NCI-H82 treated with DMSO at 0.1 percent for 48 hours (cell line): ENCODE data around the gene AKT3.

Experiments used
- DNase-seq: peaks from one replicate; lab custom pipeline; 2025; ENCODE audit not compliant: unreplicated experiment; lab: John Stamatoyannopoulos, UW

Gene AKT3

DNA sequence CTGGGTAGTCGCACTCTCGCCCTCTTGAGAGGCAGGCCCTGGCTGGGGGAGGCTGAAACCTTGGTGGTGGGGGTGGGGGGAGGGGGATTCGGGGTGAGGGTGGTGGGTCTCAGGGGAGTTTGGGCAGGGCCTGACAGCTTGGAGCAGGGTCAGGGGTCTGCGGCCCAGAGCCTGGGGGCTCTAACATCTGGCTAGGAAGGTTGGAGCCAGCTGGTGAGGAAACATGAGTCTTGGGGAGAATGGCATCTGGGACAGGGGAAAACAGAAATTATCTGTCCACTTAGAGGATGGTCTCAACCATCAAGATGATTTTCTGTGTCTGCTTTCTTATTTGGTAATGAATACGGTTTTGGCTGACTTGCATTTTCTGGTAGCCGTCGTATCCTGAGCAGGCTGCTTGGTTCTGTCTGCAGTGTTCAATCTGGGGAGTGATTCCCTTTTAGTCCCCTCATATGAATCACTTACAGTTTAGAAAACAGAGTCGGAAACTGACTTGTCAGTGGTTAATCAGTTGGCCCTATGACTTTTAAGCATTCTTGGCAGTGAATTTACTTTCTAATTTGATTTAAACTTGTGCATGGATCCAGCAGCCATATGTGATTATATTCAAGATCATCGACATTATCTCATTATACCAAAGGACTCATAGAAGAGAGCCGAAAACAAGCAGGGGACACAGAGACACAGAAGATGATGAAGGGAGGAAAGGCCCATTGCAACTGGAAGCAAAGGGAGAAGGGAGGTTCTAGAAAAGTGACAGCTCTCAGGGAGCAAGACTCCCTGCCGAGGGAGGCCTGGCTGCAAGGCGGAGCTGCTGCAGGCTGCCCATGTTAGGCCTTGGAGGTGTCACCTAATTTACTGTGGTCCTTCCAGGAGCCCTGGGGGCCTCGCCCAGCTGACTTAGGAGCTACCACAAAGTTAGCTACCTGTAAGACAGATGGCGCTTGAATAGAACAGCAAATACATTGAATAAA lies 356.6 kb downstream of the AKT3 start:
- DNase-seq: no peak

- no peak for DNase-seq
Observed at GRCh38 chr1:243490748-243491686, 359.0 kb downstream of the AKT3 start.

- DNase-seq: no peak
Observed at GRCh38 chr1:243489681-243490546, 360.1 kb downstream of the AKT3 start.

- DNase-seq: no peak
Observed at GRCh38 chr1:243489158-243489527, 360.9 kb downstream of the AKT3 start.

- DNase-seq: no peak
Observed at GRCh38 chr1:243488459-243489157, 361.4 kb downstream of the AKT3 start.

- DNase-seq: no peak
Observed at GRCh38 chr1:243487649-243488227, 362.3 kb downstream of the AKT3 start.

GRCh38 chr1:243487036-243487648 lies 362.9 kb downstream of the AKT3 start:
- DNase-seq: no peak

DNA sequence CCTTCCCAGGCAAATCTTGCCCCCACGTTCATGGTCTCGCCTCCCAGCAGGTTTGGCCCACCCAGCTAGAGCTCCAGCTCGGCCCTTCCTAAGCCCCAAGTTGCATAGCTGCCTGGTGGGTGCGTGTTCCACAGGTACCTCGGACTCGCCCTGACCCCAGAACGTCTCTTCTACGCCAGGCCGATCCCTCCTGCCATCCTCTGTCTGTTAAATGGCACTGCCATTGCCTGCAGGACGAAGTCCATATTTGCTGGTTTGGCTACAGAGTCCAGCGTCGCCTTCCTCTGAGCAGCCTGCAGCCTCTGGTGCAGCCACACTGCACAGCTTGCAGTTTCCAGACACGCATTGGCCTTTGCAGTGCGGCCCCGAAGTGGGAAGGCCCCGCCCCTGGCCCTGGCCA lies 366.1 kb downstream of the AKT3 start:
- DNase-seq: no peak

DNA sequence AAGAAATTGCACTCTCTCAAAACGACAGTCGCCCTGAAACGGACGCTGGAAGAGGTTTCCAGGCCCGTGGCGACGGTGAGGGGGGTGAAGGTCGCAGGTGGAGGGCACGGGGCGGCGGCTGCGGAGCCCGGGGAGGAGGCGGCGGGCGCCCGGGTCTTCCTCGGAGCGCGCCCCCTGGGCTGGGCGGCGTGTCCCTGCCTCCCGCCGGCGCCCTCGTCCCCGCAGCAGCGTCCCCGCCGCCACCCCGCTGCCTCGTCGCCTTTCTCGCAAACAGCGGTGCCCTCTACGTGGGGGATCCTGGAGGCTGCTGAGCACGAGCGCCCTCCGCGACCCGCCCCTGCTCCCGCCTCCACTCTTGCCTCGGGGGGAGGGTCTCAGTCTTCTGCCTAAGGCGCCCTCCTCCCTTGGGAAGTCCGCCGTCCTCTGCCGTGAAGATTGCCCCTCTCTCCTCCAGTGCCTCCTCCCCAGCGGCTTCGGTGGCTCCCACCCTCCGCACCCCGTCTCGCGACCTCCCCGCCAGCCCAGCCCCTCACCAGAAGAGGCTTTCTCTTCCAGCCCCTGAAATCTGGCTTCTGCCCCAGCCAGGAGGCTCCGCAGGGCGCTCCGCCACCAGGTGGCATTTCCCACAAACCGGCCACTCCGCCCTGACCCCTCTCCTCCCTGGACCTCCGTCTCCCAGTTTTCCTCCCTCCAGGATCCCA lies 366.8 kb downstream of the AKT3 start:
- DNase-seq: no peak

- DNase-seq: no peak
Observed at GRCh38 chr1:243482141-243483022, 367.7 kb downstream of the AKT3 start.

DNA sequence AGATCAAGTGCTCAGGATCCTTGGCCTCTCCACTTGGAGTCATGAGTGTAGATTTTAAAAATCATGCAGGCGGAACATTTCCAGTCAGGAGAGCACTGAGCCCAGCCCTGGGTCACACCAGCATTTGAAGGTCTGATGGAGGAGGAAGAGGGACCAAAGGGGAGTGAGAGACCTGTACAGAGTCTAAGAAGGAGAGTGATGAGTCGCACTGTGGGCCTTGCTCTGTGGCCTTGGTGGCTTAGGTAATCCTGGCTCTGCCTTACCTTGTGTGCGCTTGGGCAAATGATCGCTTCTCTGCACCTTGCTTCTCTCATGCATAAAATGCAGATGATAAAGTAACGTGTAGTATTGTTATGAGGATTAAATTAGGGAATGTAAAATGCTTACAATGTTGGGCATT lies 368.9 kb downstream of the AKT3 start:
- DNase-seq: no peak

GRCh38 chr1:243477731-243478290 lies 372.2 kb downstream of the AKT3 start:
- DNase-seq: no peak

- no peak for DNase-seq
Observed at GRCh38 chr1:243475966-243476365, 374.1 kb downstream of the AKT3 start.

DNA sequence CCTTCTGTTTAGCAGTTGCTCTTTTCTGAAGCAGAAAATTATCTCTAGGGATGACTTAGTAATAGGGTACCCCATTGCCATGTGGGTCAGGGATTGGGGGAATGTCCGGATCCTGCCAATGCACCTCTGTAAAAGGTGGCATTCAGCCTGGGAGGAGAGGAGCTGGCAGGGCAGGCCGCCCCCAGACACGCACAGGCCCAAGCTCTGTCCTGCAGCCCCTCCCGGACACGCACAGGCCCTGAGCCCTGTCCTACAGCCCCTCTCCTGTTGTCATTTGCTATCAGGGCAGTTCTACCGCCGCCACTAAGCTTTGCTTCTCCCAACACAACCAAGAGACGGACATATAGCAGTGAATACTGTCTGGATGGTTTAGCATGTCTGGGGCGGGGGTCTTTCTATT lies 375.1 kb downstream of the AKT3 start:
- DNase-seq: no peak

DNA sequence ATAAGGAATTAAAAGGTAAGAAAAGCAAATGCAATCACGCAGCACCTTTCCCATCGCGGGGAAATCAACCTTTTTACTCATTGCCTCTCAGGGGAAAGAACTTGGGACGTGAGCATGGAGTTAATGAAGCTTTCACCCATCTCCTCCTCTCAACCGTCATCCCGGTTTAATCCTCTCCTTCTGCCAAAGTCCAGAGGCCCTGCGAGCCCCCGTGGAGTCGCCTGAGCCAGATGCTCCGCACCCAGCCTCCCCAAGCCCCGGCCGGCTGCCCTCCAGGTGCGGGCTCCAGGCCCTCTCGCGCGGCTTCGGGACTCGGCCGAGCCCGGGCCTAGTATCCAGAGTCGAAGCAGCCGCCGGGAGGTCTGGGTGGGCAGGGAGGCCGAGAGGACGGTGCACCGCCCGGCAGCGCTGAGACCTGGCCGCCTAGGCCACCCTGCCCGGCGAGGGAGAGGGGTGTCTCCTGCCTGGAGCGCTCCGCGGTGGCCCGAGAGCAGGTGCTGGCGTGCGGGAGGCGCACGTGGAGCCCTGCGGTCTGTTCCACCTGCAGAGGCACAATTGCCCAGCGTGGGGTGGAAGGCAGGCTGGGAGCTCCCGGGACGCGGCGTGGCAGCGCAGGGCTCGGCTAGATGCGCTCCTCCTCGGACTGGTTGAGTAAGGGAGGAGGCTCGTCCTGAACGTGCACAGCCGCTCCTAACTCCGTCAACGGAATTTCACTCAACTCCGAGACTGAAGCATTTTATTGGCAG lies 375.7 kb downstream of the AKT3 start:
- peak; percentile 51 for DNase-seq

GRCh38 chr1:243473227-243474135 lies 376.6 kb downstream of the AKT3 start:
- no peak for DNase-seq
